AG10803 (cell line): ENCODE results near the gene CLCA2.

Source experiments
- DNase-seq: peaks from one replicate; pipeline ENCODE4 v3.0.0; 2010; ENCODE audit warnings: low read depth
- H3K4me3 ChIP-seq: 2 replicates; pipeline ENCODE4 v1.5.1; 2011; ENCODE audit warnings: mild to moderate bottlenecking, low read length, control low read depth
- TF ChIP-seq, protein P1 (sequence below): conservative IDR thresholded peaks from 2 replicates; pipeline ENCODE4 v1.5.1; 2011; ENCODE audit warnings: mild to moderate bottlenecking, low read length, control low read depth, inconsistent platforms

Gene CLCA2

DNA sequence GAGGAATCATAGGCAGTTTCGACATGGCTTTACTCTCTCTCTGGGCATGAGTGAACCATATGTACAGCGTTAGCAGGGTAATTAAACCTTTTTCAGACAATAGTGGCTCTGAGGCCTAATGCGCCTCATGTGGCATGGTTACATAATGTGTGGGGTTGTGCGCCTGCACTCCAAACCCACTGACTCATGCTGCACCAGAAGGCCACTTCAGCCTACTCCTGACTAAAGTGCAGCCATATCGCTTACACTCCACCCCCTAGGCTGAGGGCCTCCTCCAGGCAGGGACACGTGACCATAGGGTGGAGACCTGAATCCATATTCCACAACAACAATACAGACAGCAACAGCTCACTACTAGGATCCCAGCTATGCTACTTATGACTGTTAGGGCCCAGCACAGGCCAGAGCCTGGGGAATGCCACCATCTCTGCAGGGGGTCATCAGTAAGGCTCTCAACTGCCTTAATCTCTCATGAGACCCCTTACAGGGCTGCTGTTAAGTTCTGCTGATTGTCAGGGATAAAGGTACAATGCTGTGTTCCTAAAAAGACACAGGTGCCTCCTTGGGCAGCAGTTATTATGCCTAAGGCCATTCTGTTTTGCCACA is 14.5 kb upstream of the CLCA2 start:
- no peak overlapping the region for H3K4me3 ChIP-seq
- TF ChIP-seq, protein P1, sequence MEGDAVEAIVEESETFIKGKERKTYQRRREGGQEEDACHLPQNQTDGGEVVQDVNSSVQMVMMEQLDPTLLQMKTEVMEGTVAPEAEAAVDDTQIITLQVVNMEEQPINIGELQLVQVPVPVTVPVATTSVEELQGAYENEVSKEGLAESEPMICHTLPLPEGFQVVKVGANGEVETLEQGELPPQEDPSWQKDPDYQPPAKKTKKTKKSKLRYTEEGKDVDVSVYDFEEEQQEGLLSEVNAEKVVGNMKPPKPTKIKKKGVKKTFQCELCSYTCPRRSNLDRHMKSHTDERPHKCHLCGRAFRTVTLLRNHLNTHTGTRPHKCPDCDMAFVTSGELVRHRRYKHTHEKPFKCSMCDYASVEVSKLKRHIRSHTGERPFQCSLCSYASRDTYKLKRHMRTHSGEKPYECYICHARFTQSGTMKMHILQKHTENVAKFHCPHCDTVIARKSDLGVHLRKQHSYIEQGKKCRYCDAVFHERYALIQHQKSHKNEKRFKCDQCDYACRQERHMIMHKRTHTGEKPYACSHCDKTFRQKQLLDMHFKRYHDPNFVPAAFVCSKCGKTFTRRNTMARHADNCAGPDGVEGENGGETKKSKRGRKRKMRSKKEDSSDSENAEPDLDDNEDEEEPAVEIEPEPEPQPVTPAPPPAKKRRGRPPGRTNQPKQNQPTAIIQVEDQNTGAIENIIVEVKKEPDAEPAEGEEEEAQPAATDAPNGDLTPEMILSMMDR: no peak
- DNase-seq: peak; percentile 58

DNA sequence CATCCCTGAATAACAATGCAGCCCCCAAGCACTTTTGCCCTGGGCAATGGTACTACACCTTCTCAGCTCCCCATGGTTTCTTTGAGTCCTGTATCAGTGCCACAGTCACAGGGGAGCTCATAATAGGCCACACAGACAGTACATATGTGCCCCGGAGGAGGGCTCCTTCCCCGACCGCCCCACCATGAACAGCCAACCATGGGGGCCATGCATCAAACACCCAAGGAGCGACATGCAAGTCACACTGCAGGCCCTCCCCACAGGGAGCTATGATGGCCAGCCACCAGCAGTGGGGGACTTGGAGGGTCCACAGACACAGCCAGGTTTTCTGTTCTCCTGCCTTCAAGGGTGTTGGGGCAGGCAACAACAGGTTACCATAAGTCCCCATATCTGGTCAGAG is 13.1 kb upstream of the CLCA2 start:
- H3K4me3 ChIP-seq: no peak overlapping the region
- TF ChIP-seq, protein P1: no peak
- DNase-seq: no peak

DNA sequence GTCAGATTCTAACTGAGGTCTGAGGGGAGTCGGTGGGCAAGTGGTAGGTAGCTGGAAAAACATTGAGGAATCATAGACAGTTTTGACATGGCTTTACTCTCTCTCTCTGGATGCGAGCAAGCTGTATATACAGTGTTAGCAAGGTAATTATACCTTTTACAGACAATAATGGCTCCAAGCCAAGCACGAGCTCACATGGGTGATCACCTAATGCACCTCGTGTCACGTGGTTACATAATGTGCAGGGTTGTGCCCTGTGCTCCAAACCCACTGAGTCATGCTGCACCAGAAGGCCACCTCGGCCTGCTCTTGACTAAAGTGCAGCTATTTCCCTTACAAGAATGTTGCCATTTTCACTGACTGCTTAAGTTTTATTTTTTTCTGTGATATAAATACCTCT is 7.6 kb upstream of the CLCA2 start:
- TF ChIP-seq, protein P1: no peak
- no peak overlapping the region for H3K4me3 ChIP-seq
- no peak for DNase-seq

DNA sequence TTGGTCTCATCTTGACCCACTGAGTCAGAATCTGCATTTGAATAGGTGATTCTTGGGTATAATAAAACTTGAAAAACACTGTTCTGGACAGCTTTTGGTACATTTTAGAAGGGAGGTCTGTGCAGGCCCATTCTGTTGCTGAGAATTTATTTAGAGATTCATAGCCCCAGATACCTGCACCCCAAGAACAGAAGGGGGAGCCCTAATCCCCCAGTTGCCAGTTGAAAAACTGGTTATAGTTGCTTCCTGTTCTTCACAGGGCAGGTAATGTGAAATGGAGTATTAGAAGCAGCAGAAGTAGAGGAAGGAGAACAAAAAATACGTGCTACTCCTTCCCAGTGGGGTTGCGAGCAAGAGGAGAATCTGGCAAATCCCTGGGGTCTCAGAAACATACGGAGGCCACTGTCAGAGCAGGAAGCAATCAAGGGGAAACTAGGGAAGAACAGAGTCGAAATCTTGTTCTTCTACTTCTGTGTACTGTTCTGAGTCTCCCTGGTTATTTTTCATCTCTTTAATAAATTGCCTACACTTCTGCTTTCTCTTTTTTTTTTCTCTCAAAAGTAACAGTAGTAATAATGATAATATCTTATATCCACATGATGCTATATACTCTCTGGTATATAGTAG is 4.6 kb upstream of the CLCA2 start:
- peak; percentile 25 for DNase-seq
- no peak overlapping the region for H3K4me3 ChIP-seq
- TF ChIP-seq, protein P1: peak; percentile 64

DNA sequence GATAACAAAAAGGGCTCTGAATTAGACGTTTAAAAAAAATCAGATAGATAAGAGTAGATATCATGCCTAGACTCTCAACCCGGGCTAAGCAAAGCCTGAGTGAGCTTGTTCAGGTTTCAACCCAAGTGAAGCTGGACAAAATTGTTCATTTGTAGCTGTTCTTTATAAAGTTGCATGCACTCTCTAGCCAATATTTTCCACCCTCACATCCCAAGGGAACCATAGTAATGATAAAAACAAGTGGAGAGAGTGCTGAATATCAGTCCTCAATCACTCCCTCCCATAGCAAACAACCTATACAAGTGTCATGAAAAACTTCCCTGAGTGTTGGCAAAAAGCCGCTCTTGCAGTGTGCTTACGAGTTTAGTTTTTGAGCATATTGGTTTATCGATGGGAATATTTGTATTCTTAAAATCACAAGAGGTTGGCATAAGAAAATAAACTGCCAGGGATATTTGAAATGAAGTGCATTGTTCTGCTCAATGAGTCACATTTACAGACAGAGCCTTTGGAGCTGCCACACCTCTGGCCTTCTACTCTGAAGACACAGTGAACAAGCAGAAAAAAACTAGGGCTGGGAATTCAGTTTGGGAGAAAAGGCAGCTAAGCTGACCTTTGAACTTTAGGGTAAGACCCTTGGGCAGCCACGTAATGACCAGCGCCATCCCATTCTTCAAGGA is 2.2 kb upstream of the CLCA2 start:
- H3K4me3 ChIP-seq: no peak overlapping the region
- TF ChIP-seq, protein P1: no peak
- DNase-seq: peak; percentile 16

DNA sequence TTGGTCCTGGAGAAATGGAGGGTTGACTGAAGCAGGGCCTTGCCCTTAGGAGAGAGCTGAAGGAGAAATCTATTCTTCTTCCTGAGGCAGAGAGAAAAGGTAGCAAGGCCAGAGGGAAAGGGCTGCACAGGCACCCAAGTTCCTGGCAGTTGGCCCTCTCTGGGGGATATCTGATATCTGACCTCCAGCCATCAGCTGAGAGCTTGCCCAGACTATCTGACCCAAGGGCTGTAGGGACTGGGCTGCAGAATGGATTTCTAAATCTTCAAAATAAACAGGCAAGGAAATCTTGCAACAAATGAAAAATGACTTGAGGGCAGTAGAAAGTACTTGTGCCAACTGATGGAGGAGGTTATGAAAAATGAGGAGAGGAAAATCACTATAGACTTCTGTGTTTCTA is 498 bp upstream of the CLCA2 start:
- H3K4me3 ChIP-seq: no peak overlapping the region
- no peak for DNase-seq
- TF ChIP-seq, protein P1: no peak
